Progenitor cell of endocrine pancreas (in vitro differentiated cells): ENCODE measurements around the gene EIF4E. TPM values are rescaled to one million over a fixed set of nuclear protein-coding genes. Genes with fewer than 3 reads are reported as not detected.
"Not testable (repeated sequence)": the region's sequence is repeated elsewhere in the genome, so short reads cannot be mapped to it uniquely, and the experiment has no call there.

Experiments
- DNase-seq: peaks from one replicate; pipeline ENCODE4 v3.0.0; 2021; ENCODE audit warnings: low spot score; ENCODE audit not compliant: unreplicated experiment
- H3K27ac Mint-ChIP-seq: 2 replicates; pipeline ENCODE4 v1.8.0; 2021; ENCODE audit warnings: mild to moderate bottlenecking, moderate library complexity, mixed read lengths
- H3K27me3 Mint-ChIP-seq: 2 replicates; pipeline ENCODE4 v1.8.0; 2021; ENCODE audit warnings: mixed read lengths
- H3K36me3 Mint-ChIP-seq: 2 replicates; pipeline ENCODE4 v1.8.0; 2022; ENCODE audit warnings: mixed read lengths; ENCODE audit not compliant: insufficient read depth
- H3K4me1 Mint-ChIP-seq: 2 replicates; pipeline ENCODE4 v1.8.0; 2021; ENCODE audit warnings: low read depth, mixed read lengths
- H3K4me3 Mint-ChIP-seq: 2 replicates; pipeline ENCODE4 v1.8.0; 2021; ENCODE audit warnings: low read depth, mild to moderate bottlenecking, moderate library complexity, mixed read lengths
- H3K9me3 Mint-ChIP-seq: 2 replicates; pipeline ENCODE4 v1.8.0; 2021; ENCODE audit warnings: low read depth, mixed read lengths
- total RNA-seq: library from RNA; stranded (reverse); gene quantifications from 2 replicates; pipeline ENCODE4 v1.2.1, GENCODE V29; 2021
- TF ChIP-seq, protein P1 (sequence below): fragments of 200-600 bp; sonication (generic); IDR thresholded peaks from one replicate; pipeline ENCODE4 v1.5.0; 2021; ENCODE audit warnings: antibody characterized with exemption, mild to moderate bottlenecking; ENCODE audit not compliant: unreplicated experiment

Gene EIF4E
- total RNA-seq, 1 donor from 2014 or later = 97.7 TPM

- Mint-ChIP-seq H3K27me3 (no peaks in the 10 kb centered on the region), H3K9me3 (peaks cover 3% of the 10 kb centered on the region), H3K4me1 (peaks cover 7% of the 10 kb centered on the region), H3K4me3 (no peak overlapping the region), H3K27ac (no peak overlapping the region), H3K36me3 (peaks cover 1% of the 10 kb centered on the region)
- DNase-seq = no peak
- TF ChIP-seq, protein P1, sequence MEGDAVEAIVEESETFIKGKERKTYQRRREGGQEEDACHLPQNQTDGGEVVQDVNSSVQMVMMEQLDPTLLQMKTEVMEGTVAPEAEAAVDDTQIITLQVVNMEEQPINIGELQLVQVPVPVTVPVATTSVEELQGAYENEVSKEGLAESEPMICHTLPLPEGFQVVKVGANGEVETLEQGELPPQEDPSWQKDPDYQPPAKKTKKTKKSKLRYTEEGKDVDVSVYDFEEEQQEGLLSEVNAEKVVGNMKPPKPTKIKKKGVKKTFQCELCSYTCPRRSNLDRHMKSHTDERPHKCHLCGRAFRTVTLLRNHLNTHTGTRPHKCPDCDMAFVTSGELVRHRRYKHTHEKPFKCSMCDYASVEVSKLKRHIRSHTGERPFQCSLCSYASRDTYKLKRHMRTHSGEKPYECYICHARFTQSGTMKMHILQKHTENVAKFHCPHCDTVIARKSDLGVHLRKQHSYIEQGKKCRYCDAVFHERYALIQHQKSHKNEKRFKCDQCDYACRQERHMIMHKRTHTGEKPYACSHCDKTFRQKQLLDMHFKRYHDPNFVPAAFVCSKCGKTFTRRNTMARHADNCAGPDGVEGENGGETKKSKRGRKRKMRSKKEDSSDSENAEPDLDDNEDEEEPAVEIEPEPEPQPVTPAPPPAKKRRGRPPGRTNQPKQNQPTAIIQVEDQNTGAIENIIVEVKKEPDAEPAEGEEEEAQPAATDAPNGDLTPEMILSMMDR = no peak
These were observed 3.6 kb upstream of the EIF4E start for GRCh38 chr4:98932539-98932938.

GRCh38 chr4:98930311-98930865, 1.5 kb upstream of the EIF4E start:
- no peak for DNase-seq
- TF ChIP-seq, protein P1 = no peak
- Mint-ChIP-seq H3K4me3 (peak overlapping the region; percentile 90), H3K27ac (no peak overlapping the region), H3K4me1 (peaks cover 8% of the 10 kb centered on the region), H3K36me3 (peaks cover 5% of the 10 kb centered on the region), H3K27me3 (no peaks in the 10 kb centered on the region), H3K9me3 (peaks cover 3% of the 10 kb centered on the region)

DNA sequence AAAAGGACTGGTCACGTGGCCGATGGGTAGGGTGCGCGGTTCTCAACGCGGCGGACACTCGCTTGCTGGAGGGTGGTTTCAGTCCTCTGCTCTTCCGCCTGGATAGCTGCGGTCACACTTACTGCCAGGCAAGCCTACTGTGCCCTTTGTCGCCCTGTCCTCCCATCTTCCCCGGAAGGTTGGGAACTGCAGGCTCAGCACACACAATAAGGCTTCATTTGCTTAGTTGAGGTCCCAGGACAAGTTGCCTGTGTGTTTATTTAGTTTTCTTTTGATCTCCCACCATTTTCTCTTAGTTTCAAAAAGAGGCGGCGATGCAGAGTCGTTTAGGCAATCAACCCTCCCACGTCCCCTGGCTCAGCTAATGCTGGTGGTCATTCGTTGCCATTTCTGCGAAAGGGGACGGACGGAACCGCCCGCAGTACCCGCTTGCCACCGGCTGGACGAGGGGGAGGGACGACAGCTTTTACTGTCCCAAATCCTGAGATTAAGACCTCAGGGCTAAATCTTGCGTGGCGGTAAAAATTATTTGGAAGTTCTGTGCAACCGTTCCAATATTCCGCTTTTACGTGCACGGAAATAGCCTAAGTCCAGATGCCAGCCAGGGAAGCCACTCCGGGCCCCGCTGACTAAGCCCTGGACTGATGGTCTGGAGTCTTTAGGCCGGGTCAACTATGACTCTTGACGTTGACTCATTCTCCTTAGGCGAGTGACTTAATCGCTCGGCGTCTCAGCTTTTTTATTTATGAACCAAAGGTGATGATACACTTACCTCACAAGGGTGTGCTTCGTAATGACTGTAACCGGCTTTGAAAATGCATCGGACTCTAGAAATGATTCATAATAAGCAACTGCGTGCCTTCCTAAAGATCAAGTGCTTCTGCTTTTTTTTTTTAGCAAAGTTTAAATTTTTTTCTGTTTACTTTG, 671 bp upstream of the EIF4E start:
- Mint-ChIP-seq H3K4me1 (peaks cover 5% of the 10 kb centered on the region), H3K9me3 (peaks cover 3% of the 10 kb centered on the region), H3K27ac (peak overlapping the region; percentile 95), H3K27me3 (no peaks in the 10 kb centered on the region), H3K4me3 (peak overlapping the region; percentile 90), H3K36me3 (peaks cover 7% of the 10 kb centered on the region)
- TF ChIP-seq, protein P1 = no peak
- DNase-seq = peak; percentile 15

DNA sequence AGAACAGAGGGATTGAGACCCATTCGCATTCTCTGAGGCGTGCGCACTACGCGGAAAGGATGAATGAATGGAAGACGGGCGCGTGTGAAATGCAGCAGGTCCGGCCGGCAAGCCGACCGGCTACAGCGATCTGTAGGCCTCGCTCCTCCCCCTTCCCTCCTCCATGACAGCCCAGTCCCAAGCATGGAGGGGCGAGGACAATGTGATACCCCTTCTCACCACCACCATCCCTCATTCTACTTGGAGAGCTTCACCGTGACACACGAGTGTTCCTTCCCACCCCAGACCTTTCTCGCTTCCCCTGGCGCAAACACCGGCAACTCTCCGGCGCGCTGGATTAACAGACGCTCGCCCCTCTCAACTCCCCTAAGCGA, 815 bp downstream of the EIF4E start:
- Mint-ChIP-seq H3K4me3 (peak overlapping the region; percentile 90), H3K4me1 (peaks cover 5% of the 10 kb centered on the region)

GRCh38 chr4:98926257-98926656, 2.7 kb downstream of the EIF4E start:
- DNase-seq, H3K27ac Mint-ChIP-seq, H3K4me1 Mint-ChIP-seq, H3K36me3 Mint-ChIP-seq, H3K4me3 Mint-ChIP-seq, H3K9me3 Mint-ChIP-seq, H3K27me3 Mint-ChIP-seq: not testable (repeated sequence)

More for the DNA sequence above, 815 bp downstream of the EIF4E start:
- peaks cover 7% of the 10 kb centered on the region for H3K36me3 Mint-ChIP-seq
- TF ChIP-seq, protein P1 = no peak
- no peaks in the 10 kb centered on the region for H3K27me3 Mint-ChIP-seq
- H3K9me3 Mint-ChIP-seq = peaks cover 3% of the 10 kb centered on the region
- peak overlapping the region; percentile 95 for H3K27ac Mint-ChIP-seq
- peak; percentile 47 for DNase-seq

GRCh38 chr4:98921292-98921691, 7.6 kb downstream of the EIF4E start:
- Mint-ChIP-seq H3K27ac (no peak overlapping the region), H3K36me3 (peaks cover 15% of the 10 kb centered on the region), H3K4me3 (no peak overlapping the region), H3K27me3 (no peaks in the 10 kb centered on the region), H3K9me3 (peaks cover 8% of the 10 kb centered on the region), H3K4me1 (peaks cover 6% of the 10 kb centered on the region)
- TF ChIP-seq, protein P1 = no peak
- DNase-seq = no peak
